Neural progenitor cell (in vitro differentiated cells): ENCODE results near the gene SRGAP3. TPM values are rescaled to one million over a fixed set of nuclear protein-coding genes. Genes with fewer than 3 reads are reported as not detected.

ENCODE experiments used
- DNase-seq: peaks from one replicate; pipeline ENCODE4 v3.0.0-alpha.2; 2016; ENCODE audit warnings: low spot score
- H2AFZ ChIP-seq: fragments of 200-600 bp; sonication (generic); replicated peaks from 2 replicates; pipeline ENCODE4 v1.6.1; 2016; ENCODE audit warnings: antibody characterized with exemption
- H3F3A ChIP-seq: fragments of 200-600 bp; sonication (generic); 2 replicates; pipeline ENCODE4 v1.6.1; 2016; ENCODE audit warnings: antibody characterized with exemption, low read depth
- H3K27ac ChIP-seq: fragments of 200-600 bp; sonication (generic); 2 replicates; pipeline ENCODE4 v1.5.1; 2016; ENCODE audit warnings: mild to moderate bottlenecking
- H3K27me3 ChIP-seq: fragments of 200-600 bp; sonication (generic); 2 replicates; pipeline ENCODE4 v1.6.1; 2016; ENCODE audit warnings: mild to moderate bottlenecking, moderate library complexity
- H3K36me3 ChIP-seq: fragments of 200-600 bp; sonication (generic); 2 replicates; pipeline ENCODE4 v1.5.1; 2016
- H3K4me1 ChIP-seq: fragments of 200-600 bp; sonication (generic); 2 replicates; pipeline ENCODE4 v1.6.1; 2016; ENCODE audit warnings: mixed run types
- H3K4me2 ChIP-seq: fragments of 200-600 bp; sonication (generic); 2 replicates; pipeline ENCODE4 v1.6.1; 2016
- H3K4me3 ChIP-seq: fragments of 200-600 bp; sonication (generic); 2 replicates; pipeline ENCODE4 v1.5.1; 2016
- H3K79me2 ChIP-seq: fragments of 200-600 bp; sonication (generic); 2 replicates; pipeline ENCODE4 v1.6.1; 2016; ENCODE audit warnings: low read depth
- H3K9ac ChIP-seq: fragments of 200-600 bp; sonication (generic); 2 replicates; pipeline ENCODE4 v1.6.1; 2016
- H3K9me3 ChIP-seq: fragments of 200-600 bp; sonication (generic); 2 replicates; pipeline ENCODE4 v1.5.1; 2016; ENCODE audit warnings: low read depth
- H4K20me1 ChIP-seq: fragments of 200-600 bp; sonication (generic); 2 replicates; pipeline ENCODE4 v1.6.1; 2016; ENCODE audit warnings: low read depth
- H3K27ac Mint-ChIP-seq: 3 replicates; pipeline ENCODE4 v1.8.0; 2021; ENCODE audit warnings: mixed read lengths
- H3K27me3 Mint-ChIP-seq: 2 replicates; pipeline ENCODE4 v1.8.0; 2022; ENCODE audit warnings: low read depth, mild to moderate bottlenecking, inconsistent platforms, moderate library complexity, mixed read lengths; ENCODE audit not compliant: insufficient read depth
- H3K36me3 Mint-ChIP-seq: 3 replicates; pipeline ENCODE4 v1.8.0; 2021; ENCODE audit warnings: mixed read lengths
- H3K4me1 Mint-ChIP-seq: 3 replicates; pipeline ENCODE4 v1.8.0; 2021; ENCODE audit warnings: mixed read lengths
- H3K4me3 Mint-ChIP-seq: 3 replicates; pipeline ENCODE4 v1.8.0; 2021; ENCODE audit warnings: mild to moderate bottlenecking, moderate library complexity, mixed read lengths
- H3K9me3 Mint-ChIP-seq: 3 replicates; pipeline ENCODE4 v1.8.0; 2020; ENCODE audit warnings: mixed read lengths
- EZH2 ChIP-seq: fragments of 200-600 bp; sonication (generic); IDR thresholded peaks from 2 replicates; pipeline ENCODE4 v1.6.1; 2017; ENCODE audit warnings: antibody characterized with exemption, mild to moderate bottlenecking, moderate library complexity
- EZH2phosphoT487 ChIP-seq: fragments of 200-600 bp; sonication (generic); IDR thresholded peaks from 2 replicates; pipeline ENCODE4 v1.6.1; 2017; ENCODE audit warnings: antibody characterized with exemption
- total RNA-seq: library from RNA; depleted of rRNA; stranded (reverse); fragments of >200 nt; gene quantifications from 2 replicates; pipeline ENCODE4 v1.2.3, GENCODE V29; 2015; ENCODE audit warnings: low replicate concordance
- TF ChIP-seq, protein P1 (sequence below): fragments of 200-600 bp; sonication (generic); IDR thresholded peaks from 2 replicates; pipeline ENCODE4 v1.5.1; 2017; ENCODE audit warnings: antibody characterized with exemption, mild to moderate bottlenecking

The SRGAP3 gene
- total RNA-seq, 1 donor from 2014 or later: 59.3 TPM

DNA sequence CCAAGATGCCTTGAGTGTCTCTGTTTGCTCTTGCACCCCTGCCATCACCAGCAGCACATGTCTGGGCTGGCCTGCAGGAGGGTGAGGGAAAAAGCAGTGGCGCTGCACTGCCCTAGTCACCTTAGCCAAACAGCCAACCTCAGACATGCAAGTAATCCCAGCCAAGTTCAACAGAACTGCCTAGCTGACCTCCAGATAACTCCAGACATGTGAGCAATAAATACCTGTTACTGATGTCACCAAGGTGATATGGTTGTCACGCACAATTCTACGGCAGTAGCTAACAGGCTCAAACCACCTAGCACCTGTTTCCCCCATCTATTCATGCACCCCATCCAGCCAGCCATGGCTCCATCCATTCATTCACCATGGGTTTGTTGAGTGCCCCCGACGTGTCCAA, 99.9 kb downstream of the SRGAP3 start:
- Histone ChIP-seq H3K79me2 (no peaks in the 10 kb centered on the region), H3K27me3 (no peaks in the 10 kb centered on the region), H3K9me3 (no peaks in the 10 kb centered on the region), H3K9ac (no peak overlapping the region), H2AFZ (no peak overlapping the region), H3K36me3 (no peaks in the 10 kb centered on the region), H4K20me1 (no peaks in the 10 kb centered on the region), H3K4me1 (no peaks in the 10 kb centered on the region), H3F3A (no peaks in the 10 kb centered on the region), H3K4me2 (no peak overlapping the region), H3K27ac (no peak overlapping the region), H3K4me3 (no peak overlapping the region)
- Mint-ChIP-seq H3K4me1 (peaks cover 19% of the 10 kb centered on the region), H3K36me3 (peaks cover 50% of the 10 kb centered on the region), H3K27ac (no peak overlapping the region), H3K27me3 (peaks cover 3% of the 10 kb centered on the region), H3K4me3 (no peak overlapping the region), H3K9me3 (peaks cover 25% of the 10 kb centered on the region)
- no peak for DNase-seq
- TF ChIP-seq EZH2: no peak
- no peak for TF ChIP-seq EZH2phosphoT487
- TF ChIP-seq, protein P1, sequence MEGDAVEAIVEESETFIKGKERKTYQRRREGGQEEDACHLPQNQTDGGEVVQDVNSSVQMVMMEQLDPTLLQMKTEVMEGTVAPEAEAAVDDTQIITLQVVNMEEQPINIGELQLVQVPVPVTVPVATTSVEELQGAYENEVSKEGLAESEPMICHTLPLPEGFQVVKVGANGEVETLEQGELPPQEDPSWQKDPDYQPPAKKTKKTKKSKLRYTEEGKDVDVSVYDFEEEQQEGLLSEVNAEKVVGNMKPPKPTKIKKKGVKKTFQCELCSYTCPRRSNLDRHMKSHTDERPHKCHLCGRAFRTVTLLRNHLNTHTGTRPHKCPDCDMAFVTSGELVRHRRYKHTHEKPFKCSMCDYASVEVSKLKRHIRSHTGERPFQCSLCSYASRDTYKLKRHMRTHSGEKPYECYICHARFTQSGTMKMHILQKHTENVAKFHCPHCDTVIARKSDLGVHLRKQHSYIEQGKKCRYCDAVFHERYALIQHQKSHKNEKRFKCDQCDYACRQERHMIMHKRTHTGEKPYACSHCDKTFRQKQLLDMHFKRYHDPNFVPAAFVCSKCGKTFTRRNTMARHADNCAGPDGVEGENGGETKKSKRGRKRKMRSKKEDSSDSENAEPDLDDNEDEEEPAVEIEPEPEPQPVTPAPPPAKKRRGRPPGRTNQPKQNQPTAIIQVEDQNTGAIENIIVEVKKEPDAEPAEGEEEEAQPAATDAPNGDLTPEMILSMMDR: no peak

GRCh38 chr3:9147896-9148266, 101.6 kb downstream of the SRGAP3 start:
- Histone ChIP-seq H3F3A (no peaks in the 10 kb centered on the region), H3K79me2 (no peaks in the 10 kb centered on the region), H3K9me3 (no peaks in the 10 kb centered on the region), H3K4me3 (no peak overlapping the region), H3K27me3 (no peaks in the 10 kb centered on the region), H3K36me3 (no peaks in the 10 kb centered on the region), H3K9ac (no peak overlapping the region), H4K20me1 (no peaks in the 10 kb centered on the region), H3K4me1 (no peaks in the 10 kb centered on the region), H2AFZ (no peak overlapping the region), H3K27ac (no peak overlapping the region), H3K4me2 (no peak overlapping the region)
- peaks cover 19% of the 10 kb centered on the region for H3K4me1 Mint-ChIP-seq
- peaks cover 3% of the 10 kb centered on the region for H3K27me3 Mint-ChIP-seq
- no peak for DNase-seq
- no peak for TF ChIP-seq EZH2
- no peak for TF ChIP-seq EZH2phosphoT487
- TF ChIP-seq, protein P1: no peak
- H3K36me3 Mint-ChIP-seq: peaks cover 41% of the 10 kb centered on the region
- H3K4me3 Mint-ChIP-seq: no peak overlapping the region
- H3K9me3 Mint-ChIP-seq: peaks cover 26% of the 10 kb centered on the region
- H3K27ac Mint-ChIP-seq: no peak overlapping the region

DNA sequence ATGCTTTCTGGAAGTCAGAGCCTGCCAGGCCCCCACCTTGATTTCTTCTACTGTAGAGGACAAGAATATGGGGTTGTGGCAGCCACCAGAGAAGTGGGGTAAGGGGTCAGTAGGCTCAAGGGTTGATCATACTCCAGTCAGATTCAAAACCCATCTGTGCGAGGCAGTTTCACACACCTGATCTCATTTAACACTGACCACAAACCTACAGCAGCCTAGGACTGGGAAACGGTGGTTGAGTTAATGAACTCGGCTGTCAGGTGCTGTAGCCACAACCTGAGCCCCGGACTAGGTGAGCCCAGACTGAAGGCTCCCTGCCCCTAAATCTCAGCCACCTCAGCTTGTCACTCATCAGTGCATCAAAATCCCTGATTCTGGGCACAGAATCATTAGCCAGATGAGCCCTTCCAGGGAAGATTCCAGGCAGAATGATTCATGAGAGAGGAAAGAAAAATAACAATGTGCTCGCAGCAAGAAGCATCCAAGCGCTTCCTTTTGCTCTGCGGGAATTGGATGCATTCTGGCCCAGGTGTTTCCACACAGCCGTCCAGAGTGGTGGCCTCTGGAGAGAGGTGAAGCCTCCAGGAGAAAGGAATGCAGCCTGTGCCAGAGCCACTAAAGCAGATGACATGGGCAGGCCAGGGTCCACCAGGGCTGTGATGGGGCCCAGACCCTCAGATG, 102.1 kb downstream of the SRGAP3 start:
- Histone ChIP-seq H3K27me3 (no peaks in the 10 kb centered on the region), H3K9me3 (no peaks in the 10 kb centered on the region), H3K4me3 (no peak overlapping the region), H3K4me1 (no peaks in the 10 kb centered on the region), H3K79me2 (no peaks in the 10 kb centered on the region), H3K27ac (no peak overlapping the region), H3F3A (no peaks in the 10 kb centered on the region), H3K4me2 (no peak overlapping the region), H4K20me1 (no peaks in the 10 kb centered on the region), H3K9ac (no peak overlapping the region), H2AFZ (no peak overlapping the region), H3K36me3 (no peaks in the 10 kb centered on the region)
- Mint-ChIP-seq H3K4me1 (peaks cover 22% of the 10 kb centered on the region), H3K9me3 (peaks cover 26% of the 10 kb centered on the region), H3K36me3 (peaks cover 40% of the 10 kb centered on the region), H3K27me3 (peaks cover 3% of the 10 kb centered on the region), H3K27ac (no peak overlapping the region), H3K4me3 (no peak overlapping the region)
- DNase-seq: no peak
- TF ChIP-seq EZH2phosphoT487 (no peak), EZH2 (no peak)
- TF ChIP-seq, protein P1: no peak
